ENCODE measurements around the gene FAM53A.

DNA sequence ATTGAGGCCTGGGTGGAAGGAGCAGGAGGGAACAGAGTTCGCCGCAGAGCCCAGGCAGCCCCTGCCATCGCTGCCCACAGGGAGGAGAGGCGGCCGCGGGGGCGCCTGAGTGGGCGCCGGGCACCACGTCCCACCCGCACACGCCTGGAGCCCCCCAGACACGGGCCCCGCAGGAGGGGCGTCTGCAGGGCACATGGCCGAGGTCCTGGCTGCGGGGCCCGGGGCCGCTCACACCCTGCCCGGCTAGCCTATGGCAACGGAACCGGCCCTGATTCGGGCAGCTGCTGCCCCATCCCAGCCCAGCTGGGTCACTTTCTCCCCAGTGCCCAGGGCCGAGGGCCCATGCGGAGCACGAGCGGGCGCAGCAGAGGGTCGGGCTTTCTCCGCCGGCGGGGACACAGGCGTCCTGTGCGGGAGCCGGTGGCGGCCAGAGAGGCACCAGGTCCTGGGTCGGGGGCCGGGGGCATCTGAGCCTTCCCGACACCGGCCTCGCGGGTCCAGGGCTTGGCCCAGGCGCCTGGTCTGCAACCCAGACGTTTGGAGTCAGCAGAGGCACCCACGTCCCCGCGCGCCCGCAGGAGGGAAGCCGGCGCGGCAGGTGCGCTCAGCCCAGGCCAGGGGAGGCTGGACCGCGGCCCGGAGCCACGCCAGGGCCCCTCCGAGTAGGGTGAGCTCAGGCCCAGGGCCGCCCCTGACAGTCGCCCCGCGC lies 91.2 kb downstream of the FAM53A start:
- TF ChIP-seq, protein P1, sequence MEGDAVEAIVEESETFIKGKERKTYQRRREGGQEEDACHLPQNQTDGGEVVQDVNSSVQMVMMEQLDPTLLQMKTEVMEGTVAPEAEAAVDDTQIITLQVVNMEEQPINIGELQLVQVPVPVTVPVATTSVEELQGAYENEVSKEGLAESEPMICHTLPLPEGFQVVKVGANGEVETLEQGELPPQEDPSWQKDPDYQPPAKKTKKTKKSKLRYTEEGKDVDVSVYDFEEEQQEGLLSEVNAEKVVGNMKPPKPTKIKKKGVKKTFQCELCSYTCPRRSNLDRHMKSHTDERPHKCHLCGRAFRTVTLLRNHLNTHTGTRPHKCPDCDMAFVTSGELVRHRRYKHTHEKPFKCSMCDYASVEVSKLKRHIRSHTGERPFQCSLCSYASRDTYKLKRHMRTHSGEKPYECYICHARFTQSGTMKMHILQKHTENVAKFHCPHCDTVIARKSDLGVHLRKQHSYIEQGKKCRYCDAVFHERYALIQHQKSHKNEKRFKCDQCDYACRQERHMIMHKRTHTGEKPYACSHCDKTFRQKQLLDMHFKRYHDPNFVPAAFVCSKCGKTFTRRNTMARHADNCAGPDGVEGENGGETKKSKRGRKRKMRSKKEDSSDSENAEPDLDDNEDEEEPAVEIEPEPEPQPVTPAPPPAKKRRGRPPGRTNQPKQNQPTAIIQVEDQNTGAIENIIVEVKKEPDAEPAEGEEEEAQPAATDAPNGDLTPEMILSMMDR (conservative IDR thresholded peaks at IDR 0.05; ENCODE audit: low read depth, low read length) = no peak
- no peak for TF ChIP-seq USF2 (IDR thresholded peaks at IDR 0.05; ENCODE audit: low read depth, low read length)
- no peak for TF ChIP-seq FOS (IDR thresholded peaks at IDR 0.05; ENCODE audit: low read depth, low read length)
- no peak for TF ChIP-seq POLR2A (IDR thresholded peaks at IDR 0.05; ENCODE audit: low read depth, low read length)
- TF ChIP-seq RCOR1 (IDR thresholded peaks at IDR 0.05; ENCODE audit: insufficient replicate concordance, low read length) = no peak
- TF ChIP-seq MAZ (IDR thresholded peaks at IDR 0.05; ENCODE audit: borderline replicate concordance, low read depth, low read length) = no peak
- TF ChIP-seq, protein P2, sequence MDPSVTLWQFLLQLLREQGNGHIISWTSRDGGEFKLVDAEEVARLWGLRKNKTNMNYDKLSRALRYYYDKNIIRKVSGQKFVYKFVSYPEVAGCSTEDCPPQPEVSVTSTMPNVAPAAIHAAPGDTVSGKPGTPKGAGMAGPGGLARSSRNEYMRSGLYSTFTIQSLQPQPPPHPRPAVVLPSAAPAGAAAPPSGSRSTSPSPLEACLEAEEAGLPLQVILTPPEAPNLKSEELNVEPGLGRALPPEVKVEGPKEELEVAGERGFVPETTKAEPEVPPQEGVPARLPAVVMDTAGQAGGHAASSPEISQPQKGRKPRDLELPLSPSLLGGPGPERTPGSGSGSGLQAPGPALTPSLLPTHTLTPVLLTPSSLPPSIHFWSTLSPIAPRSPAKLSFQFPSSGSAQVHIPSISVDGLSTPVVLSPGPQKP (IDR thresholded peaks at IDR 0.05; ENCODE audit: borderline replicate concordance, low read depth, low read length) = no peak
- no peak for TF ChIP-seq MXI1 (IDR thresholded peaks at IDR 0.05; ENCODE audit: borderline replicate concordance, low read depth, low read length)
- no peak for TF ChIP-seq NFE2L2 (IDR thresholded peaks at IDR 0.05; ENCODE audit: low read depth, low read length)
- TF ChIP-seq SMC3 (IDR thresholded peaks at IDR 0.05; ENCODE audit: low read depth, low read length) = no peak
- TF ChIP-seq RFX5 (IDR thresholded peaks at IDR 0.05; ENCODE audit: low read depth, low read length) = no peak
- TF ChIP-seq CEBPB (IDR thresholded peaks at IDR 0.05; ENCODE audit: low read depth, low read length) = no peak
- TF ChIP-seq RAD21 (IDR thresholded peaks at IDR 0.05; ENCODE audit: low read length) = no peak
